Endometrial microvascular endothelial cells (primary cell): ENCODE measurements around the gene HLF. TPM values are rescaled to one million over a fixed set of nuclear protein-coding genes. Genes with fewer than 3 reads are reported as not detected.

ENCODE experiments used
- in situ Hi-C: cut with HindIII; loops from 2 replicates; pipeline ENCODE4 v1.10.0; 2017; ENCODE audit warnings: low sequenced_read_pairs, low pct_unique_long_range_greater_than_20kb; ENCODE audit errors: inconsistent ontology term
- total RNA-seq: library from RNA; depleted of rRNA; stranded (reverse); fragments of >200 nt; gene quantifications from one replicate; pipeline ENCODE4 v1.2.3, GENCODE V29; 2015; ENCODE audit errors: inconsistent ontology term

The HLF gene
- total RNA-seq, 1 donor from 2014 or later = not detected

DNA sequence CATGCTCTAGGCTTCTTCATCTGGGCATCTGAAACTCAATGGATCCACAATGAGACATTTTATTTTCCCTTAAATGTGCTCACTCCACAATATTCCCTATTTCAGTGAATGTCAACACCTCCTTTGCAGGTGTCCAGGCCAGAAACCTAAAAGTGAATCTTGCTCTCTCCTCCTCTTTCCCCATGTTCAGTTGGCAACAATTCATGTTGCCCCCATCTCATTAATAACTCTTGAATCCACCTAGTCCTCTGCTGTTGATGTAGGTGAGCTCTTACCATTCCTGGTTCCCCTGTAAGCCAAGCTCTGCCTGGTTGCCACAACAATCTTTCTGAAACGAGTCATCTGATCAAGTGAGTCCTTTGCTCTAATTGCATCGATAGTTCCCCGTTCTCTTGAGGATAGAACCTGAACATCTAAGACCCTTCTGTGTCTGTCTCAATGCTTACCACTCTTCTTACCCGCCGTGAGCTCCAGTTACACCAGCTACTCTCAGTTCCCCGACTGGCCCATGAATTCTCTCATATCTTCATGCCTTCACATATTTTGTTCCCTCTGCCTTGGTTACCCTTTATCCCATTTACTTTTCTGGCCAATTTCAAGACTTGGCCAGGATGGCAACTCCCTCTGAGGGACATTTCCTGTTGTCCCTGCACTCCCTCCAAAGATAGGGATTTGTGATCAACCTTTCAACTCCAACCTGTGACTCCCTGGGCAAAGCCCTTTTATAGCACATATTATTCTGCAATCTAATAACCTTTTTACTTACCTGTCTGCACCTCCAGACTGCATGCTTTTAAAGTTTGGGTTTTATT lies 35.9 kb downstream of the HLF start:
- in situ Hi-C loops = no loop called here

DNA sequence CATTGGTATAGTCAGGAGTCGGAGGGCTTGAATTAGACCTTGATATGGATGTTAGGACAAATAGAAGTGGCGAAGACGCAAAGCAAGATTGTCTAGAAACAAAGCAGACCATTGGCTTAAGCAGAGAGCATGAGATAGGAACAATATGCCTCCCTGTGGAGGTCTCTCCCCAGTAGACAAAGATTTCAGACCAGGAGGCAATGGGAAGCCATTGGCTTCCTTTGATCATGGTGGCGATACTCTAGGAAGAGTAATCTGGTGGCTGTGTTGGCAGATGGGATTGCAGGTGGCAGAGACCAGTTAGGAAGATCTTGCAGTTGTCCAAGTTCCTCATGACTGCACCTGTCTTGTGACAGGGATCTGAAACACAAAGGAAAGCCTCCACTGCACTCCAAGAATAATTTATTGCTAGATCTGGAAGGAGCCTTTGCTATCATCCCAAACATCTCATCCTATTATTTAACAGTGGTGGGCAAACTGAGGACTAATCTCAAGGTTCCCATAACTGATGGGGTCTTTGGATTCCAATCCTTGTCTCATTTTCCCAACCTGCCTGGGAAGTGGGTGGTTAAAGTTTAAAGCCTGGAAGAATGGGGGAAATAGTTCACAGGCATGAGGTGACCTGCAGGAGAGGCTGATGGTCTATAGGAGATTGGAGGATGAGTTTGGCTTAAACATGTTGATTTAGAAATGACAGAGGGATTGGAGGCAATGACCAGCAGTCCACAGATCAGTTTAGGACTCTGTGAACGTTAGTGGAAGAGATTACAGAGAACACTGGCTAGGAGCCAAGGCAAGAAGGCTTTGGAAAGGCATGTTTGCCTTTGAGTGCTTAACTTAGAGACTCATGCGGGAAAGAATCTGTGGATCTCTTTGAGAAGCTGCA lies 37.0 kb downstream of the HLF start:
- in situ Hi-C loops = no loop called here

DNA sequence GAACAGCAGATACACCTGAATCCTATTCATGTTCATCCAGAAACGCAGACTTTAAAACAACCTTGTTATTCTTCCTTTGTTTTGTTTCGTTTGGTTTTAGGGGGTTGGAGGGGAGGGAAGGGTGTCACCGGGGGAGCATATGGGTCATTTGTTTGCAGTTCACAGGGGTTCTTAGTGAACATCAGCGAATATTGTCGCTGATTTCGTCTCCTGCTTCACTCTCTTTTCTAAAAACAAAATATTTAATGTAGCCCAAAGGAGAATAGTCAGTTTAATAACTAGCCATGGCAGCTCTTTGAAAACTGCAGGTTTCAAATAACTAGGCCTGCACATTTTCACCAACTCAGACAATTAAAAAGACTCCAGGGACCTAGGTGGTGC lies 37.6 kb downstream of the HLF start:
- in situ Hi-C loops = no loop called here

DNA sequence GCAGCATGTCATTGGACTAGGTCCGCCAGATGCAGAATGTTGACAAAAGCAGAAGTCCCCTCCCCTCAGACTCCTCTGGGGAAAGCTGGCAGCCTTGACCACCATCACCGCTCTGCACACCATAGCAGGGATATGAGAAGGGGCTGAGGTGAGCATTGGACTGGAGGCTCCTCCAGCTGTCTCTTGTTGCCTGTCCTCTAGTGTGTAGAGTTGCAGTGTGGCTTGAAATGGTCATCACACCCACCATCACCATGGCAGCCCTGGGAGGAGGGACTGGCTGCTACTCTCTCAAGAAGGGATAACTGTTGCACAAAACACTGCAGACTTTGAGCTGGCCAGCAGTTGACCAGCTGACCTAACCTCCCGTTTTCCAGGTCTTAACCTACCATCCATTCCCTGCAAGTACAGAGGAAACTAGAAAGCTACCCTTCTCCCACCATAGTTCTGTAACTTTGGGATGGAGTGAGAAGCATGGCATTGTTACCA lies 38.3 kb downstream of the HLF start:
- in situ Hi-C loops = no loop called here

DNA sequence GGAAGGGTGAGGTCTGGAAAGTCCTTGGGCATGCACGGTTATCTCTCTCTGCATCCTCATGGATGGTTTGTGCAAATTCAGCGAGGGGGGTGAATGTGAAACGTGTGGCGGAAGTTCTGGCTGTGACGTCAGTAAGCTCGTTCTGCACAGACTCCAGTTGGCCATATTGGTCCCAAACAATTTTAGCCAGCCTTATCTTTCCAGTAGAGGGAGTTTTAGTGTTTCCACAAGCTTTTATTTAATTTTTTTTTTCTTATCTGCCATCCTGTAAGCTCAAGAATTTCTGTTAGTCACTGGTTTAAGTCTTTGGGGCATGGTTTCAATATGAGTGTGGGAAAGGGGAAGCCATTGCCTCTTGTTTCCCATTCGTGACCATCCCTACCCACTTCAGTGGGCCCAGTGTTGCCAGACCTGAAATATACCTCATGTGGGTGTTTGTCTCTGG lies 39.0 kb downstream of the HLF start:
- in situ Hi-C loops = no loop called here

DNA sequence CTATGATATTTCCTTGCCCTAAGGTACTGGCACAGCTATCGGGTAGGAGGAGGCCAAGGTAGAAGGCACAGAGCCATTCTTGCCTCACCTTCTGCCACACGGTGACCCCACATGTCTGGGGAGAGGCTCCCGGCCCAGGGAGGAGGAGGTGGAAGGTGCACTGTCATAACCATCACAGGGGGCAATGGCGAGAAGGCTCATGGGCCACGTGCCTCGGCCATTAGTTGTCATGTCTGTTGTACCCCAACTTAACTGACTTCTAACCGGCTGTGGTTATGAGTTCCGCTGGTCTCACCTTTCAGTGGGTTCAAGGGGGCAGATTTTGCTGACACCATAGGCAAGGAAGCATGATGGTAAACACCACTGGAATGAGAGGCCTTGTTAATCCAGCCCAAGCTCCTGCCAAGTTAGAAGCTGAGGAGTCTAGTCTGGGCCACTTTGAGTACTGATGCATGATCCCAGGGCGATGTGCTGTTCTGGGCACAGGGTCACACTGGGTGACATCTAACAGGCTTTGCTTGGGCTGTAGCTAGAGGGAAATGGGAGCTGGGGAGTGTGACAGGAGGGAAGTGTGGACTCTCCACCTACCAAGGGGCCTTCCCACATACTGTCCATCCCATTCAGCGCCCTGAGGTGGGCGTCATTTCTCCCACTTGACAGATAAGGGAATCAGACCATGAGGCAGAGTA lies 39.6 kb downstream of the HLF start:
- in situ Hi-C loops = no loop called here

DNA sequence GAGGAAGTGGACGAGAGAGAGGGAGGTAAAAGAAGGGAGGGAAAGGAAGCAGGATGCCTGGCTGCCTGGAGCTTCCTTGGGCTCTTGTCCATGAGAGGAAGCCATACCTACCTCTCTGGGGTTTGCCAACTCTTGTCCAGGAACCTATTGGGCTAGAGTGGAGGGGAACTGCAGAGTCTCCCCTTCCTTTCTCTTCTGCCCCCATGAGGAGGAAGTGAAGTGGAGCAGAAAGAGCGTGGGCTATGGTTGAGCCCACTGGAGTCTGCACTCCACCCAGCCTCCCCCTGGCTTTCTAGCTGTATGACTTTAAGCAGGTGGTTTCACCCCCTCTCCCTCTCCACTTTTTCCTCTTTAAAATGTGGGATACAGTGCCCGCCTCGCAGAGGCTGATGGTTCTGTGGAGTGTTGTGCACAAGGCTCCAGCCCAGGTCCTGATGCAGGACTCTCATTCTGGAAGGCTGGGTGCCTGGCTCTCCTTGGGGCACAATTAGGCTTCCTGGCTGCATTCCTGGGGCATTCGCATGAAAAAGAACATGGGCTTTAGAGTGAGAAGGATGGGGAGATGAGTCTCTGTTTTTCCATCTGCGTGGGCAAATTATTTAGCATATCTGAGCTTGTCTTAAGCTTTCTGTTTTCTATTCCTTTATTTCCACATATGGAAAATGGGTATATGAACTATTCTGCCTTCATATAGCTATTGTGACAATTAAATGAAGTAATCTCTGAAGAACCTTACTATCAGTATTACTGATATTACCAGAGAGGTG lies 40.7 kb downstream of the HLF start:
- in situ Hi-C loops = no loop called here

DNA sequence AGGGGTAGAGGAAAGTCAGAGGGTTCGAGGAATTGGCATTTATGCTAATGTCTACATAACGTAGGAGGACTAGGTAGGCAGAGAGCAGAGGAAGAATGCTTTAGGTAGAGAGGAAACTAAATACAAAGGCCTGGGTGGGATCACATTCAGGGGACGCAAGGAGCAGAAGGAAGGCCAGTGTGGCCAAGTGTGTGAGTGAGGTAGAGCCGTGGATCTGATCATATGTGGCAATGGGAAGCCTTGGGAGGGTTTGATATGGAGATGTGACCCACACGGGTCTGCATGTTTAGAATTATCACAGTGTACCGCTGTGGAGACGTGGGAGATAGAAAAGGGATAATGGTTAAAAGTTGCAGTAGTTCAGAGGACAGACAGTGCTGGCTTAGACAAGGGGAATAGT lies 43.1 kb downstream of the HLF start:
- in situ Hi-C loops = no loop called here

DNA sequence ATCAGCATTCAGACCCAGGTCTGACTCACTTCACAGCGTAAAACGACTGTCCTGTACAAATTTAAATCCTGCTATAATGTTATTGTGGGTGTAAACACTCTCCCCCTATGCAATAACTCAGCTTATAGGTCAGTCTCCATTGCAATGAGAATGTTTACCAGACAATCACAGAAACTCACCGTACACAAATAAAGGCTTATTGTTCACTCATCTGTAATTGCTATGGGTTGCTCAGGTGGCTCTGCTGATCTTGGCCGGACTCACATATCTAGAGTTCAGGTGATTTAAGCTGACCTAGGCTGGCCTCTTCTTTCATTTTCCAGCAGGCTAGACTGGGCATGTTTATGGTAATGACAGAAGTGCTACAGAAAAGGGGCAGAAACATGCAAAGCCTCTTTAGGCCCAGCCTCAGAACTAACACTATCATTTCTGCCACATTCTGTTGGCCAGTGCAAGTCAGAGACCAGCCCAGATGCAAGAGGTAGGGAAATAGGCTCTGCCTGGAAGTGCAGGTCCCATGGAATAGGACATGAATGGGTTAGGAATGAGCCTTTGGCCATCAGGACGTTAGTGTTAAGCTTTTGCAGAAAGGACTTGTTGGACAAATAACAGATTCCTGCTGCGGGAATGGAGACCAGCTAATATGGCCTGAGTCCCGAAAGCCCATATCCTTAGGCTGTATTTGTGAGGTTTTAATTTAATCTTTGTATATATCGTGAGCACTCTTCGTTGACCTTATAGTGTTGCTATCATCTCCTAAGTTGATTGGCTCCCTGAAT lies 44.0 kb downstream of the HLF start:
- in situ Hi-C loops = no loop called here

DNA sequence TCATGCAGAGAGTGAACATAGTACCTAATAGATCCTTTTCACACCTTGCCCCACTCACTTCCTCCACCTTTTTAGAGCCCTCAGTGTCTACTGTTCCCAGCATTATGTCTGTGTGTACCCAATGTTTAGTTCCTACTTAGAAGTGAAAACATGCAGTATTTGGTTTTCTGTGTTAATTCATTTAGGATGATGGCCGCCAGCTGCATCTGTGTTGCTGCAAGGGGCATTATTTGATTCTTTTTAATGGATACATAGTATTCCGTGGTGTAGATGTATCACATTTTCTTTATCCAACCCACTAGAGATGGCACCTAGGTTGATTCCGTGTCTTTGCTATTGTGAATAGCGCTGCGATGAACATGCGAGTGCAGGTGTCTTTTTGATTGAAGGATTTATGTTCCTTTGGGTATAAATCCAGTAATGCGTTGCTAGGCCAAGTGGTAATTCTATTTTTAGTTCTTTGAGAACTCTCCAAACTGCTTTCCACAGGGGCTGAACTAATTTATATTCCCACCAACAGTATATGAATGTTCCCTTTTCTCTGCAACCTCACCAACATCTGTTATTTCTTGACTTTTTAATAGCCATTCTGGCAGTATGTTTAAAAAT lies 47.1 kb downstream of the HLF start:
- in situ Hi-C loops = no loop called here

DNA sequence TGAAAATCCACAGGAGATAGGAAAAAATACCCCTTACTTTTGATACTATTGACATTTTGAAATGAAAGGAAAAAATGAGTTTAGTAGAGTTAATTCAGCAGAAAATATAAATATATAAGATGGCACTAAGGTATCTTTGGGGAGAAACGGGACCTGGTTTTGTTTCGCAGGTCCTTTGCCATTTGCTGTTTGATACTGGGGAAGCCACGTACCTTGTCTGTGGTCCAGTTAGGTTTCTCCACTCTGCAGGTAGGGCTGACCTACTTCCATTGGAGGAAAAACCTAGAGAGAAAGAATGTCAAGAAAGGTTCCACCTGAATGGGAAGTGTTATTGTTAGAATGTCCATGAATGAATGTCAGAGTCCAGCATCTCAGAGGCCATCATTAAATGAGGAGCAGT lies 48.1 kb downstream of the HLF start:
- in situ Hi-C loops = no loop called here

DNA sequence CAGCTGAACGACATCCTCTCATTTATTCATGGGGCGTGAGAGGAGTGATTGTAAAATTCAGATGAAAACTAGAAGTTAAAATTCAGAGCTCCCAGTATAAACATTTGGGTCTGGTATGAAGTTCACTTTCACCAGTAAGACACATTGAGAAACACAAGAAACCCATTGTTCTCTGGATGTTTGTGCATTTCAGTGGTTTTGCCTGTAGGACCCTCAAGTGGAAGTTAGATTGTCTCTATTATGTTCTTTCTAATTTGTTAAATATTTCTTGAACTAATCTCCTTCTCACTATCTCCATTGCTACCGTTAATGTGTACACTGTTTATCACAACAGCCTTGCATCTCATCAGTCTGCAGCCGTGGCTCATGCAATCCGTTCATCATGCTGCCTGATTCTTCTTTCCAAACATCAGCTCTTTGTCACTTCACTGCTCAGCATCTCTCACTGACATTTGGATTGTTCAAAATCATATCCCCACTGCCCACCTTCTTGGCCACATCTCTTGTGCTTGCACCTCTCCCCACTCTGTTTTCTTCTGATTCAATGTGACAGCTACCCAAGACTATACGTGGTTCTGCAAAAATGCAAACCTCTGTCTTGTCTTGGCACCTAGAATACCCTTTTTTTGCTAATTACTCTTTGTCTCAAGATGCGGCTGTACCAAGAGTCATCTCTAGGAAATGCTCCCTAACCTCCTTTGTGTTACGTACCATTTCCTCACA lies 49.5 kb downstream of the HLF start:
- in situ Hi-C loops = no loop called here

DNA sequence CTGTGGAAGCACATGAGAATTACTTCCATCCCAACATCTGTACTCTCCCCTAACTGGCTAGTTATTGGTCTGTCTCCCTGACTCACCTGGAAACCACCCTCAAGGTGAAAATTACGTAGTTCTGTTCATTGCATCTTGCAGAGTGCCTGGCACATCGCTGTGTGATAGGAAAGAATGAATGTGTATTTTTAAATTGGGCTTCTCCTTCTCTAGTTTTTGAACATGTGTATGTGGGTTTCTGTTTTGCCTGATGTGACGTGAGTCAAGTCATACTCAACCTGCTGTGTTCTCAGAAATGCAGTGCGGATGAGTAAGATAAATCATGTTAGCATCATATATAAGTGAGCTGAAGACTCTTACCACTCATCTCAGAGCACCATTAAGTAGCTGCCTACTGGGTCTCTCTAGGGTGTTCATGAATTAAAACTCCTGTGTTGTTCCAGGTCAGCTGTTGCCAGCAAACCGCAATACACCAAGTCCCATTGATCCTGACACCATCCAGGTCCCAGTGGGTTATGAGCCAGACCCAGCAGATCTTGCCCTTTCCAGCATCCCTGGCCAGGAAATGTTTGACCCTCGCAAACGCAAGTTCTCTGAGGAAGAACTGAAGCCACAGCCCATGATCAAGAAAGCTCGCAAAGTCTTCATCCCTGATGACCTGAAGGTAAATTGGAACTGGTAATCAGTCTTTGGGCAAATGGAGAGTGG lies 50.2 kb downstream of the HLF start:
- in situ Hi-C loops = no loop called here

DNA sequence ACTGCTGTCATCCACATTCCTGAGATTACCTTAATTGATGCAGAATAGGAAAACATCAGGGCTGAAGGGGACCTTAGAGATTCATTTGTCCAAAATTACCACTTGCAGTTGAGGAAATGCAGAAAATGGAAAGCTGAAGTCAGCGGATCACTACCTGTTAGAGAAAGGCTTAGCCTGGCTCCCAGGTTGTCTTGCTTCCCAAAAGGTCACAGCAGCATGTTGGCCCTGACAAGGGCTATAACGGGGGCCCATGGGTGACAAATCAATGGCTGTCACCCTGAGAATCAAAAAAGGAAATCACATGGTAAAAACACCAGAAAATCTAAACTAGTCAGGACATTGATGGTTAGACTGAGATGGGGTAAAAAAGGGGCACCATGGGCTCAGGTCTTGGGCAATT lies 51.7 kb downstream of the HLF start:
- in situ Hi-C loops = no loop called here

DNA sequence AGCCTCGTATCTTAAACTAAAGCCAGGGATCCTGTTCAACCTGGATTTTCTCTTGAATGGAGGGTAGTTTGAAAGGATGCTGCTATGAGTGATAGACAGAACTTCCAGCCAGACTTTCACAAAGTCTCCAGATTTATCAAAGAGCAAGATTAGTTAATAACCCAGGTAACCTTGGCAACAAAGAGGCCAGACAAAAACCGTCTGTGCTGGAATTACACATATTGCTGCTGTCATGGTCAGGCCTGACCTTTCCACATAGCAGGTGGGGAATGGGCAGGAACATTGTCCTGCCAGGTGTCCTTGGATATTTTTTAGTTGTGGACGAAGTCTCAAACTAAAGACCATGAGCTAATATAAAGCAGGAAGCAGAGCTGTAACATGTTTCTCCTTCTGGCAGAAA lies 52.5 kb downstream of the HLF start:
- in situ Hi-C loops = no loop called here

DNA sequence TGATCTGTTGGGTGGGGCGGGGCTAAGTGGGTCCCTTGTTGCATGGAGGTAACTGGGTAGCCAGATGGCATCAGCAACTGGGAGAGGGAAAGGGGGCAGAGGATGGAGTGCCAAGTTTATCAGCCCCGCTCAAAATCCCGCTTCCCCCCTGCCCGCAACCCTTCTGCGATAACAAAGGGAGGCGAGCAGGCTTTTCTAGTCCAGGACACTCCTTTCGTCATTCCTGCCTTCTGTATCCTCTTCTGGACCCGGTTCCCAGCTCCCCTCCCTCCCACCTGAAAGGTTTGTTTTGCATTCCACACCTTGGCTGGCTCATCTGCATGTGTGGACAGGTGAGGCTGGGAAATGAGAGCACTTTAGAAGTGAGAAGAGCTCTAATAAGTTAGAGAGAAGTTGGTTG lies 53.3 kb downstream of the HLF start:
- in situ Hi-C loops = no loop called here
